Lower lobe of right lung (tissue), 2 donors: ENCODE data around the gene JADE3. TPM values are rescaled to one million over a fixed set of nuclear protein-coding genes. Genes with fewer than 3 reads are reported as not detected.

Experiments used
- ATAC-seq, 2 donors: fragments of 200-7000 bp; cut with Tn5 transposase; one replicate each; pipeline ENCODE4 v1.9.1; 2020 to 2022; ENCODE audit warnings: mild to moderate bottlenecking in 2 of 2, moderate library complexity in 2 of 2
- DNase-seq: peaks from one replicate; pipeline ENCODE4 v3.0.0-alpha.2; 2020
- H3K27ac ChIP-seq: fragments of 200-600 bp; one replicate; pipeline ENCODE4 v1.8.0; 2022
- H3K27me3 ChIP-seq: fragments of 200-600 bp; one replicate; pipeline ENCODE4 v1.8.0; 2022; ENCODE audit warnings: low read depth
- H3K36me3 ChIP-seq: fragments of 200-600 bp; one replicate; pipeline ENCODE4 v1.8.0; 2022; ENCODE audit warnings: mild to moderate bottlenecking
- H3K4me1 ChIP-seq: fragments of 200-600 bp; one replicate; pipeline ENCODE4 v1.8.0; 2022
- H3K4me3 ChIP-seq: fragments of 200-600 bp; one replicate; pipeline ENCODE4 v1.8.0; 2022; ENCODE audit warnings: mild to moderate bottlenecking
- H3K9me3 ChIP-seq: fragments of 200-600 bp; one replicate; pipeline ENCODE4 v1.8.0; 2022
- intact Hi-C: fragments of 100-400 bp; cut with DNase I; formaldehyde crosslinking; loops from one replicate; pipeline ENCODE4 v1.11.0; 2022
- total RNA-seq: library from RNA; stranded (reverse); fragmentation: NEBNext Ultra II Directional; extraction: Animal tissue kit (Norgen Biotek cat#: 25700); gene quantifications from one replicate; pipeline ENCODE4 v1.2.1, GENCODE V29; 2021
- TF ChIP-seq, protein P1 (sequence below): fragments of 200-600 bp; IDR thresholded peaks from one replicate; pipeline ENCODE4 v1.8.0; 2022; ENCODE audit warnings: antibody characterized with exemption, mild to moderate bottlenecking
- donor health status: DM: no; HTN: yes; CAD: no; lungs with severe emphysema.

The JADE3 gene
- total RNA-seq, 1 donor from 2014 or later, result 8.5 TPM

- intact Hi-C loops, result no loop called here
- H3K36me3 ChIP-seq, result no peaks in the 10 kb centered on the region
- no peak overlapping the region for H3K4me3 ChIP-seq
- H3K4me1 ChIP-seq, result no peaks in the 10 kb centered on the region
- DNase-seq (no peak), ATAC-seq (no peak)
- TF ChIP-seq, protein P1, sequence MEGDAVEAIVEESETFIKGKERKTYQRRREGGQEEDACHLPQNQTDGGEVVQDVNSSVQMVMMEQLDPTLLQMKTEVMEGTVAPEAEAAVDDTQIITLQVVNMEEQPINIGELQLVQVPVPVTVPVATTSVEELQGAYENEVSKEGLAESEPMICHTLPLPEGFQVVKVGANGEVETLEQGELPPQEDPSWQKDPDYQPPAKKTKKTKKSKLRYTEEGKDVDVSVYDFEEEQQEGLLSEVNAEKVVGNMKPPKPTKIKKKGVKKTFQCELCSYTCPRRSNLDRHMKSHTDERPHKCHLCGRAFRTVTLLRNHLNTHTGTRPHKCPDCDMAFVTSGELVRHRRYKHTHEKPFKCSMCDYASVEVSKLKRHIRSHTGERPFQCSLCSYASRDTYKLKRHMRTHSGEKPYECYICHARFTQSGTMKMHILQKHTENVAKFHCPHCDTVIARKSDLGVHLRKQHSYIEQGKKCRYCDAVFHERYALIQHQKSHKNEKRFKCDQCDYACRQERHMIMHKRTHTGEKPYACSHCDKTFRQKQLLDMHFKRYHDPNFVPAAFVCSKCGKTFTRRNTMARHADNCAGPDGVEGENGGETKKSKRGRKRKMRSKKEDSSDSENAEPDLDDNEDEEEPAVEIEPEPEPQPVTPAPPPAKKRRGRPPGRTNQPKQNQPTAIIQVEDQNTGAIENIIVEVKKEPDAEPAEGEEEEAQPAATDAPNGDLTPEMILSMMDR, result peak; percentile 25
- H3K27ac ChIP-seq, result no peak overlapping the region
- no peaks in the 10 kb centered on the region for H3K9me3 ChIP-seq
- H3K27me3 ChIP-seq, result no peaks in the 10 kb centered on the region
Observed at GRCh38 chrX:47093248-47093647, 181.0 kb downstream of the JADE3 start.

DNA sequence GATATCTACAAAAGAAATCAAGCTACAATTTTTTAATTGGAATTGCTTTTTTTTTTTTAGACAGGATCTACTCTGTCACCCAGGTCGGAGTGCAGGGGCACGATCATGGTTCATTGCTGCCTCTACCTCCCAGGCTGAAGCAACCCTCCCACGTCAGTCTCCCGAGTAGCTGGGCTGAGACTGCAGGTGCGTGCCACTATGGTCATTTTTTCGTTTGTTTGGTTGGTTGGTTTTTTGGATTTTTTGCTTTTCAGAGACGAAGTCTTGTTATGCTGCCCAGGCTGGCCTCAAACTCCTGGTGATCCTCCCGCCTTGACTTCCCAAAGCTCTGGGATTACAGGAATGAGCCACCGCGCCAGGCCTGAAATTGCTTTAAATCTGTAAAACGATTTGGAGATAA, 181.6 kb downstream of the JADE3 start:
- Histone ChIP-seq H3K9me3 (no peaks in the 10 kb centered on the region), H3K27ac (no peak overlapping the region), H3K4me3 (no peak overlapping the region), H3K36me3 (no peaks in the 10 kb centered on the region), H3K4me1 (no peaks in the 10 kb centered on the region), H3K27me3 (no peaks in the 10 kb centered on the region)
- intact Hi-C loops, result no loop called here
- TF ChIP-seq, protein P1, result no peak
- ATAC-seq (no peak), DNase-seq (no peak)

GRCh38 chrX:47097018-47097417, 184.8 kb downstream of the JADE3 start:
- TF ChIP-seq, protein P1, result no peak
- ATAC-seq, result no peak
- H3K27me3 ChIP-seq, result no peaks in the 10 kb centered on the region

DNA sequence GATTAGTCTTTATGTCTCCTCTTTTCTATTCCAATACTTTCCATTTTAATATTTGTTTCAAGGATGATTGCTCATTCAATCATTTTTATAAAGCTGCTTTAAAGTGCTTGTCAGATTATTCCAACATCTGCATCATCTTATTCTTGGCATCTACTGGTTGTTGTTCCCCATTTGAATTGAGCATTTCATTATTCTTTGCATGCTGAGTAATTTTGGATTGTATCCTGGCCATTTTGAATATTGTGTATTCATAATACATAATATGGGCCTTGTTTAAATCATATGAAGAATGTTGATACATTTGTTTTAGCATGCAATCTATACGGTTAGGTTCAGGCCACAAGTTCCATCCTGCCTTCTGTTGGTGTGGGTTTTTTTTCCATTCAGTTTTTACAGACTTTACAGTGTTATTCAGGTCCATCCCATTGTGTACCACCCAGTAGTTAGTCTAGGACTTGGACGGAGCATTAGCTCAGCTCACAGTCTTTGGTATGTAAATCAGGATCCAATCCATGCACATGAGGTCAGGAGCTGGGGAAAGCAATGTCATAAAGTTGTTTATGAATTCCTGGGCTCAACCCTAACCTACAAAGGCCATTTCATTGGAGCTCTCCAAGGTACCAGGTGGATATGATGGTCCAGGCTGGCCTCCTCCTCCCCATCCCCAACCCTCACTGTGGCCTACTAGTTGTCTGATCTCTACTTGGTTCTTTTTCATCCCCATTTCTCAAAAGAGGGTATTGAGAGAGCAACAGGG, 186.3 kb downstream of the JADE3 start:
- TF ChIP-seq, protein P1, result no peak
- ATAC-seq, result no peak
- DNase-seq, result no peak
- Histone ChIP-seq H3K4me1 (no peaks in the 10 kb centered on the region), H3K4me3 (no peak overlapping the region), H3K27me3 (no peaks in the 10 kb centered on the region), H3K27ac (no peak overlapping the region), H3K36me3 (no peaks in the 10 kb centered on the region), H3K9me3 (no peaks in the 10 kb centered on the region)
- intact Hi-C loops, result no loop called here

More at GRCh38 chrX:47097018-47097417, 184.8 kb downstream of the JADE3 start:
- no peaks in the 10 kb centered on the region for H3K36me3 ChIP-seq
- intact Hi-C loops, result no loop called here
- H3K9me3 ChIP-seq, result no peaks in the 10 kb centered on the region
- no peak for DNase-seq
- no peaks in the 10 kb centered on the region for H3K4me1 ChIP-seq
- H3K4me3 ChIP-seq, result no peak overlapping the region
- no peak overlapping the region for H3K27ac ChIP-seq

DNA sequence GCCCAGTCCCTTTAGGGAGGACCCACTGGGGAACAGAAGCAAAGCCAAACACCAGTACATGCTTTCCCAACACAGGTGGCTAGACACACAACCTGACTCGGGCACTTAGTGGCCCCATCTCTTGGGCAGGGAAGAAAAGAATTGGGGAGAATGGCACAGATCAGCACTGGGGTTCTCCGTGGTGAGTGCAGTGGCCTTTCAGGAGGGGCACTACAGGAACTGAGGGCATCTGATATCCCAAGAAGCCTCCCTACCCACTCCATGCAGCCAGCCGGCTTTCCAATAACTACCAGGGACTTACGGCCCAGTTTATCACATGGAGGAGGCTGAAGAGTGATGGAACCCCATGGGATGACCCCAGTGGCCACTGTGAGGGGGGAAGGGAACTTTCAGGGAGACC, 189.0 kb downstream of the JADE3 start:
- Histone ChIP-seq H3K27me3 (no peaks in the 10 kb centered on the region), H3K9me3 (no peaks in the 10 kb centered on the region), H3K27ac (no peak overlapping the region), H3K4me1 (no peaks in the 10 kb centered on the region), H3K36me3 (no peaks in the 10 kb centered on the region), H3K4me3 (no peak overlapping the region)
- intact Hi-C loops, result no loop called here
- TF ChIP-seq, protein P1, result no peak
- ATAC-seq (no peak), DNase-seq (no peak)

Other genes starting within 250 kb of the JADE3 start
- gene SLC9A7, start 153.3 kb upstream of the JADE3 start, total RNA-seq, result 7.9 TPM
- 16.8 TPM for gene RP2, start 75.4 kb upstream of the JADE3 start, total RNA-seq
- 11.9 TPM for gene RGN, start 166.0 kb downstream of the JADE3 start, total RNA-seq
- 57.1 TPM for gene NDUFB11, start 232.3 kb downstream of the JADE3 start, total RNA-seq
- 32.1 TPM for gene RBM10, start 232.8 kb downstream of the JADE3 start, total RNA-seq